HG02870 (cell line): ENCODE measurements around the gene CACNB3.
A peak's percentile ranks its signal among the peaks of the same experiment; 100 is the strongest.
"Not testable (repeated sequence)": the region's sequence is repeated elsewhere in the genome, so short reads cannot be mapped to it uniquely, and the experiment has no call there.

Source experiments
- ATAC-seq: cut with Tn5 transposase; IDR thresholded peaks from one replicate; pipeline ENCODE4 v1.9.1; 2021; ENCODE audit warnings: mild to moderate bottlenecking, moderate library complexity; ENCODE audit not compliant: unreplicated experiment

The CACNB3 gene

DNA sequence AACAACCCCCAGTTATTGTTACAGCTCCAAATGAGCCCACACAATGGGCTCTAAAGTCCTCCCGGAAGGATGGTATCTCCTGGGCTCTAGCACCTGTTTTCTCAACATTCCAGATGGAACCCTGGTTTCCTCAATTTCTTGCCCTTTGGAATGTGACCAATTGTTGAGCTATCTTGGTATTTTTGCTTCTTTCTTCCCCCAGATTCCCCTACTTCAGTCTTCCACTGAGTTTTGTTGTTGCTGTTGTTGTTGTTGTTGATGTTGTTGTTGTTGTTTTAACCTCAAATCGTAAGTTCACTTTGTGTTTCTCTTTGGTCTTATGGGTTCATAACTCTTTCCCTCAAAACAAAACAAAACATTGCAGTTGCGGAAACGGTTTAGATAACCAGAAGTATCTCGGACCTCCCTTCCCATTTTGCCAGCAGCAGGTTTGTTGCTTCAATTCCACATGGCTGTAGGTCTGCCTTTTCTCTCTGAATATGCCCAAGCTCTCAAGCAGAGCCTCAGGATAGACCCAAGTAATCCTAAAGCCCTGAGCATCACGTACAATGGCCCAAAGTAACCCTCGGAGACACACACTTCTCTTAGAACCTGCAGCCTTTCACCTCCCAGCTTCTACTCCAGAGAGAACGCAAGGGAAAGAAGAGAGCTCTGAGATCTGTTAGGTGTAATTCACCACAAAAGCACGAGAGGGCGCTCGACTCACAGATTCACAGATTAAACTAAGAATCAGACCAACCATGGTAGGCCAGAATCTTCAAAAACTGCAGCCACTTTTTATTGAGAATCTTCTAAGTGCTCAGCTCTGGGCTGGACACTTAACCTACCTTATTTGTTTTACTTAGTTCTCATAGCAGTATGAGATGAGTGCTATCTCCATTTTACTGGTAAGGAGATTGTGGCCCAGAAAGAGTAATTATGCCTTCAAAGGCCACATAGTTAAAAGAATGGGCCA is 34.7 kb downstream of the CACNB3 start:
- peak; percentile 40 for ATAC-seq

DNA sequence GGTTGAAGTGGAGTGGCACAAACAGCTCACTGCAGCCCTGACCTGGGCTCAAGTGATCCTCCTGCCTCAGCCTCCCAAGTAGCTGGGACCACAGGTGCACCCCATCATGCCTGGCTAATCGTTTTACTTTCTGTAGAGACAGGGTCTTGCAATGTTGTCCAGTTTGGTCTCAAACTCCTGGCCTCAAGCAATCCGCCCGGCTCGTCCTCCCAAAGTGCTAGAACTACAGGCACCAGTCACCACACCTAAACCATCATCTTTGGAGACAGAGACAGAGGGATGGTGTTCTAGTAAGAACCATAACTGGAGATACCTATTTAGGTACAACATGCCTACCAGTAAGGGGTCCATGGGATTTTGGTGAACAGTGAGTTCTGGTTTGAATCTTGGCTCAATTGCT is 36.2 kb downstream of the CACNB3 start:
- no peak for ATAC-seq

DNA sequence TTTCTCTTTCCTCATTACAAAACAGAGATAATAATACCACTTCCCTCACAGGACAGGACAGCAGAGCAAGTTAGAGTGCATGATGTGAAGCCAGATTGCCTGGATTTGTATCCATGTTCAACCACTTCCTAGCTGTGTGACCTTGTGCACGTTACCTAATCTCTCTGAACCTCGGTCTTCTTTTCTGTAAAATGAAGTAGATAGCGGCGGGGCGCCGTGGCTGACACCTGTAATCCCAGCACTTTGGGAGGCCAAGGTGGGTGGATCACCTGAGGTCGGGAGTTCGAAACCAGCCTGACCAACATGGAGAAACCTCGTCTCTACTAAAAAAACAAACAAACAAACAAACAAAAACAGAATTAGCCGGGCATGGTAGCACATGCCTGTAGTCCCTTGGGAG is 36.6 kb downstream of the CACNB3 start:
- ATAC-seq: not testable (repeated sequence)

DNA sequence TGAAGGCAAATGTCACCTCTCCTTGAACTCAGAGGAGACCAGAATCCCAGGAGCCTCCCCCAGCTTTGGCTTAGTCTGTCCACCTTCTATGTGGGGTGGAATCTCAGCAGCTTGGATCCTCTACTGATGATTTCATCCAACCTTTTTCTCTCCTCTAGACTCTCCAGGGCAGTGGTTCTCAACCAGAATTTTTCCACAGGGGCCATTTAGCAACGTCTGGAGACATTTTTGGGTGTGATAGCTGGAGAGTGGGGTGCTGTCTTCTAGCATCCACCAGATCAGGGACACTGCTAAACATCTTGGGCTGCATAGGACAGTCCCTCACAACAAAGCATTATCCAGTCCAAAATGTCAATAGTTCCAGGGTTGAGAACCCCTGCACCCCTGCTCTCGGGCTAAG is 38.1 kb downstream of the CACNB3 start:
- no peak for ATAC-seq

DNA sequence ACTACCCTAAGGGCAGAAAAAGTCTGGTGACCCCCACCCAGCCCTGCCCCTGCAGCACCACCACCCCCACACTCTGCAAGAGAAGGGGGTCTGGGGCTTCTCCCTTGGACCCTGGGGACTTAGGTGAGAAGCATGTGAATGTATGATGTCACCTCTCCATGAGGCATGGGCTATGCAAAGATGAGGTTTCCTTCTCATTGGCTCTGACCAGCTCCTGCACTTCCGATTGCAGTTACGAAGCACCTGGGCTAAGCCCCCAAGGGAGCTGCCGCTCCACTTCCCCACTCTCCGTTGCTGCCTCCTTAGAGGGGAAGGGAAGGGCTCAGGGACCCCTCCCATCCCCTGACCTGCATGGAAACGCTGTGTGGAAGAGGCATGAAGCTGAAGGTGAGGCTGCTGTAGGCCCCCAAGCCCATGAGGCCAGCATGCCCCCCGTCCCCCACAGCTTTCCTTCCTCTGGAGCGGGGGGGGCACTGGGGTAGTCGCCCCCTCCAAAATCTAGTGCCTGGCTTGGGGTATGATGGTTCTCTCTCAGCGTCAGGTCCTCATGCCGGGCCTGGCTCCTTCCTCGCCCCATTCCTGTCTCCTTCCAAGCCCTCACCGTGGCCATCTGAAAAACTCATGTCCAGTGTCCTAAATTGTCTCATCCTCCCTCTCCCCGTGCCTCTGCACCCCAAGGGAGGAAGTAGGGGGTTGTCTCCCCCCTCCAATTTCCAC is 39.1 kb downstream of the CACNB3 start:
- no peak for ATAC-seq

DNA sequence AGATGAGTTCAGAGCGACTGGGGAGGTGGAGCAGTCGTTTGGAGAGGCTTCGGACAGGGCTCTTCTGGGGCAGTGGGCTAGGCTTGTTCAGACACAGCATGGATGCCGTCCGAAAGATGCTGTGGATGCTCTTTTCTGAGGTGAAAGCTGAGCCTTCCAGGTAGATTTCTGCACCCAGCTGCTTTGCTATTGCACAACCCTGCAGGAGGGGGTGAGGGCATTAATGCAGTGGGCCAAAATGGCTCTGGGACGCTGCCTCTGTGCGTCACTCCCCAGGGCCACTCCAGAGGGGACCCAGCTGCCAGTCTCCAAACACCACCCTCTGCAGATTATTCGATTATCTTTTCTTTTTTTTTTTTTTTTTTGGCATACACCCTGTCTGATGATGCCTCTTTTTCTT is 39.7 kb downstream of the CACNB3 start:
- no peak for ATAC-seq

DNA sequence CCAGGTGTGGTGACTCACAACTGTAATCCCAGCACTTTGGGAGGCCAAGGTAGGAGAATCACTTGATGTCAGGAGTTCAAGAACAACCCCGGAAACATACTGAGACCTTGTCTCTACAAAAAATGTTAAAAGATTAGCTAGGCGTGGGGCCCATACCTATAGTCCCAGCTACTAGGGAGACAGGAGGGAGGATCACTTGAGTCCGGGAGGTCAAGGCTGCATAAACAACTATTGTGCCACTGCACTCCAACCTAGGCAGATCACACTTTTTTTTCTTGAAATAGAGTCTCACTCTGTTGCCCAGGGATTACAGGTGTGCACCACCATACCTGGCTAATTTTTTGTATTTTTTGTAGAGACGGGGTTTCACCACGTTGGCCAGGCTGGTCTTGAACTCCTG is 41.3 kb downstream of the CACNB3 start:
- no peak for ATAC-seq

DNA sequence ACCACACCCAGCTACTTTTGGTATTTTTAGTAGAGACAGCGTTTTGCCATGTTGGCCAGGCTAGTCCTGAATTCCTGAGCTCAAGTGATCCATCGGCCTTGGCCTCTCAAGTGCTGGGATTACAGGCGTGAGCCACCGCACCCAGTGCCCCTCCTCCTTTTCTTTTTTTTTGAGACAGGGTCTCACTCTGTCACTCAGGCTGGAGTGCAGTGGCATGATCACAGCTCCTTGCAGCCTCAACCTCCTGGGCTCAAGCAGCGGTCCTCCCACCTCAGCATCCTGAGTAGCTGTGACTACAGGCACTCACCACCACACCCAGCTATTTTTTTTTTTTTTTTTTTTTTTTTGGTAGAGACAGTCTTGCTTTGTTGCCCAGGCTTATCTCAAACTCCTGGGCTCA is 41.9 kb downstream of the CACNB3 start:
- not testable (repeated sequence) for ATAC-seq

DNA sequence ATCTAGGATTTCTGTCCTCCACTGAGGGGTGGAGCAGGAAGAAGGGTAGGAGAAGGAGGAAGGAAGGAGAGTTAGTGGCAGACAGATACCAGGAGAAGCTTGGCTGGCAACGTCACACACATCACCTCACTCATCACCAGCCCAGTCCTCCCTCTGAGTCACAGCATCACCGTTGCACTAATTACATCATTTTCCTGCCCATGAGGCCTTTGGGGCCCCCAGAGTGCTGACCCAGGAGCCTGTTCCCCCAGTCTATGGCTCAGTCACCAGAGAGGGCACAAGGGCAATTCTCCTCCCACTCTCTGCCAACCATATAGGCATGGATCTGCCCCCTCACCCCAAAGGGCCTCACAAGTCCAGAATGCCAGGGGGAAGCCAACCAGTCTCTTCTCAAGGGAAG is 42.8 kb downstream of the CACNB3 start:
- no peak for ATAC-seq

DNA sequence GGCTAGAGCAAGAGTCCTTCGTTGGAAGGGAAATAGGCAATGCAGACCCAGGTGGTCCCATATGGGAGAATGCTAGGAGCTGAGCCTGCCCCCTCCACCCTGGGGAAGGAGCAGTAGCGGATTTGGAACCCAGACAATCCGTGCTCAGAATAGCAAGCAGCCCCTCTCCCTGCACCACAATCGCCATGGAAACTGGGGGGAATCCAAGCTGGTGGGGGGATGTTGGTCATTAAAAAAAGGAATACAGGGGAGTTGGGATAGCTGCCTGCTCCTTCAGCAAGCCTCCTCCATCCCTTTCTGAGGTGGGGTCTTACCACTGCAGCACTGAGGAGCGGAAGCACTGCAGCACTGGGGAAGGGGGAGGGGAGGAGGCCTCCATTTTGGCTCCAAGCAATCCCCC is 44.5 kb downstream of the CACNB3 start:
- no peak for ATAC-seq

DNA sequence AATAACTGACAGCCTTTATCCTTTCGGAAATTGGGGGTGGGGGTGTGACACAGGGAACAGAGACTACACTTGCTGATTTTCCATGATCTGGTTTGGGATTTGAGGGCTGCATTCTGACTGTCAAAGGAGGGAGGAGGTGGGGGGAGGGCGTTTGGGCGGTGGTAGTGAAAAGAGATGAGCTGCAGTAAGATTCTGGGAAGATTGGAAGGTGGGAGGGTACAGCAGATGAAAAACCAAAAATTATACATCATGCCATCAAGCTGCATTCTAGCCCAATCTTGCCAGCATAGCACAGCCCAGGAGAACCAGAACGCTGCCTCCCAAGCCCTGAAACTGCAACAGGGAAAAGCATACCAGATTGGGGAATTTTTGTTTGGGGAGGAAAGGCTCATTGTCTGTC is 45.0 kb downstream of the CACNB3 start:
- ATAC-seq: no peak

DNA sequence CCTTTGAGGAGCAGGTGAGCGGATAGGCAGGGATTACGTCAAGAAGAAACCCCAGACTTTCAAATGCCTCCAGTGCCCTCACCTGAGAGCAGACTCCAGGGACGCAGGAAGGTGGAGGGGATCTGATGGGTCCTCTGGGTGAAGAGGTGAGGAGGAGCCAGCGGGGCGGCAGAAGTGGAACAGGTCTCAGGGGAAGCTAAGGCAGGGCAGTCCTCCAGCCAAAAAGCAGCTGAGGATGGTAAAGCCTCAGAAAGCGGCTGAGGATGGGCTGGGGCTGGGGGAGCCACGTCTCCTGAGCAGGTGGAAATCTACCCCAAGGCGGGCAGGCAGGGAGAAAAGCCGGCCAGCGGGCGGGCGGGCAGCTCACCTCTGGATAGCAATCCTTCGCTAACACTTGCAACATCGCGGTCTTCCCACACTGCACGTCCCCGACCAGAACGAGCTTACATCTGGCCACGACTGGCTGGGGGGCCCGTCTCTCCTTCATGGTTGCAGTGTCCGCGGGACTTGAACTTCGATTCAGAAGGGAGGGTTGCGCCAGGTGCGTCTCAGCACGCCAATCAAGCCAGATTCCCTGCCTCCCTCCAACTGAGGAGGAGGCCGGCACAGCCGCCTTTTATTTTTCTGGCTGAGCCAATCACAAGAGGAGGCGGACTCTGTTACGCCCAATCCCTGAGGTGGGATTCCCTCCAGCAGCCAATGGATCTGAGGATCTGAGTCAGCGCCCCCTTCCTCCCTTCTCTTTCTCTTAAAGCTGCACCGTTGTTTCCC is 47.2 kb downstream of the CACNB3 start, which contains the start of gene RND1:
Gene RND1 (minus strand): TSS at position 590 of the 771 bp plus-strand sequence. CDS start 103 bp downstream, at position 487.
- peak; percentile 82 for ATAC-seq

DNA sequence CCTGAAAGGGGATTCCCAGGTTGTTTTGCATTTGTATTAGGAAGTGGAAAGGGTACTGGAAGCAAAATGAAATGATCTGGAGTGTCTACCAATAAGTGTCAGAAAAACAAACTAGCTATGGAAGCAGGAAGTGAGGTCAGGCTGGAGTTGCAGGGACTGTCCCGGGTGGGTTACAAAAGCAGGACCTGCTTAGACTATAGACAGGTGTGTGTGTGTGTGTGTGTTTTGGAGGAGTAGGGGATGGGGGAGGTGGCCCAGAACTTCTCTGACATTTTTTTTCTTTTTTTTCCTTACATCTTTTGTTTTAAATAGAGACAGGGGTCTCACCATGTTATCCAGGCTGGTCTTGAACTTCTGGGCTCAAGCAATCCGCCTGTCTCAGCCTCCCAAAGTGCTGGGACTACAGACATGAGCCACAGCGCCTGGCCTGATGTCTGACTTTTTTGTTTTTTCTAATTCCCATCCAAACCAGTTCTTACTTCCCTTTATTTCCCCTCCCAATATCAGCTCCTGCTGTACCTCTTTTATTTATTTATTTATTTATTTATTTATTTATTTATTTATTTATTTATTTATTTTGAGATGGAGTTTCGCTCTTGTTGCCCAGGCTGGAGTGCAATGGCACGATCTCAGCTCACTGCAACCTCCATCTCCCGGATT is 47.9 kb downstream of the CACNB3 start:
- ATAC-seq: no peak

DNA sequence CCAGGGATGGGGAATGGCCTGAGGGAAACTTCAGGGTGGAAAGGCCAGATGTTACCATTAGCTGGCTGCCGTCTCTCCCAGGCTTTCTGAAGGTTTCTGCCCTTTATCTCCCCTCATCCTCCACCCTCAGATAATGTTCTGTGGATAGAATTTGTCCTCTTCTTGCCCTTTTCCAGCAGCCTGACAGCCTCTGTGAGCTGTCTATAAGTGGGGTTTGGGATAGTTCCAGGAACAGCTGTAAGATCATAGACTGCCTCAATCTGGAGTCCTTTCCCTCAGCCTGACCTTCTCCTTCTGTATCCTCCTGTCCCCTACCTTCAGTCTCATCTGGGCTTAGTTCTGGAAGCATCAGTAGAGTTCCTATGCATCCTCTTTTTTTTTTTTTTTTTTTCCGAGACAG is 50.2 kb downstream of the CACNB3 start:
- ATAC-seq: no peak

DNA sequence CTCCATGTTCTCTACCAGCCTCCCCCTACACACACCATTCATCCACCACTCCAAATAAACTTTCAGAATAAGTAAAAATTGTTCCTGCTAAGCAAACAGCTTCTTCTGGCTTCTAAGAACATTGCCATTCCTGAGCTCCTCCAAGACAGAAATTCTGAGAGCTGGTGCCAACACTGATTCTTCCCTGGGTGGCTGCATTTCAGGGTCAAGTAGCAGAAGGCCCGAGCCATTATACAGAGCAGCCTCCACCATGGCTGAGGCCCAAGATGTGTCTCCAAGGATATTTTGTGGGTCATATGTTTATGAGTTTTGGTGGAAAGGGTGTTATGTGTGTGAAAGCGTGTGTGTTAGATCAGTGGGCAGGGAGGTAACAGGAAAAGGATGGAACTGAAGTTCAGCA is 50.9 kb downstream of the CACNB3 start:
- ATAC-seq: no peak

DNA sequence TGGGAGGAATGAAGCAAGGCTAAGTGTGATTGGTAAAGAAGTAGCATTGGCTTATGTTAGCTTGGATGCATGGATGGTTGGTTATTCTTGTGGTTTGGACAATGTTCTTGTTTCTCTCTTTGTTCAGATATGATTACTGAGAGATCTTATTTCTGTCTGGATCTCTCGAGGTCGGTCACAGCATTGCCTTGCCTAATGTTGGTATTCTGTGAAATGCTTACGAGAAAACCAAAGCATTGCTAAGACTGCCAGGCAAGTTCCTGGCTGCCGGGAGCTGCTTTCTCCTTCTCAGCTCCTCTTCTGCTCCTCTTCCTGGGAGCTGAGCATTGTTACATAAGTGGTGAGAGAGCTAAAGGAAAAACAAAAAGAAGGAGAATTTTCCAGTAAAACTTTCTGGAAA is 54.8 kb downstream of the CACNB3 start:
- no peak for ATAC-seq

DNA sequence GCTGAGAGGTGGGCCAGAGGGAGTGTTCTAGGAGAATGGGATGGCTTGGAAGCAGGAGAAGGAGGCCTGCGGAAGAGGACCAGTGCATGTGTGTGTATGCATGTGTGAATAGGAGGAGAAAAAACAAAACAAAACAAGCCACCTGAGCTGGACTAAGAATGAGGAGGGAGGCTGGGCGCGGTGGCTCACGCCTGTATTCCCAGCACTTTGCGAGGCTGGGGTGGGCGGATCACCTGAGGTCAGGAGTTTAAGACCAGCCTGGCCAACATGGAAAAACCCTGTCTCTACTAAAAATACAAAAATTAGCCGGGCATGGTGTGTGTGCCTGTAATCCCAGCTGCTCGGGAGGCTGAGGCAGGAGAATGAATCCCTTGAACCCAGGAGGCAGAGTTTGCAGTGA is 55.2 kb downstream of the CACNB3 start:
- not testable (repeated sequence) for ATAC-seq

DNA sequence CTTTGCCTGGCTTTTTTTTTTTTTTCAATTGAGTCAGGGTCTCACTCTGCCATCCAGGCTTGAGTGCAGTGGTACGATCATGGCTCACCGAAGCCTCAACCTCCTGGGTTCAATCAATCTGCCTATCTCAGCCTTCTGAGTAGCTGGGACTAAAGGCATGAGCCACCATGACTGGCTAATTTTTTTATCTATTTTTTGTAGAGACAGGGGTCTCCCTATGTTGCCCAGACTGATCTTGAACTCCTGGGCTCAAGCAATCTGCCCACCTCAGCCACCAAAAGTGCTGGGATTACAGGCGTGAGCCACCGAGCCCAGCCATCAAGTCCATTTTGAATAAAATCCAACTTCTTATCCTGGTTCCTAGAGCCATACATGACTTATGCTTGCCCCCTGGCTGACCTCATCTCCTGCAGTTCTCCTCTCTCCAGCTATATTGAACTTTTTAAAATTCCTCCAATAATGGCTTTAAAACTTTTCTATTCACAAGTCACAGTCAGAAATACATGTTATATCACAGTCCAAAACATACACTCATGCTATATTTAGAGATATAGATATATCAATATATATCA is 57.7 kb downstream of the CACNB3 start:
- ATAC-seq: no peak
